Spleen (tissue), 13 donors: ENCODE measurements around the gene ENPP6. TPM values are rescaled to one million over a fixed set of nuclear protein-coding genes. Genes with fewer than 3 reads are reported as not detected.
A peak's percentile ranks its signal among the peaks of the same experiment; 100 is the strongest.

Experiments
- DNase-seq: peaks from one replicate; pipeline ENCODE4 v3.0.0-alpha.2; 2020
- H3K27ac ChIP-seq, 8 donors: fragments of 200-600 bp; sonication (generic) in 7 of 8; 1 replicate in 4 of 8; 2 replicates in 4 of 8; pipeline versions ENCODE4 v1.5.0 to v1.8.0; 2016 to 2021; ENCODE audit warnings: inconsistent platforms in 4 of 8, mild to moderate bottlenecking in 4 of 8, moderate library complexity in 1 of 8
- H3K27me3 ChIP-seq, 7 donors: fragments of 200-600 bp; sonication (generic) in 6 of 7; replicated peaks in 1 of 7; 1 replicate in 4 of 7; 2 replicates in 3 of 7; pipeline versions ENCODE4 v1.5.0 to v1.8.0; 2016 to 2021; ENCODE audit warnings: inconsistent platforms in 3 of 7, mild to moderate bottlenecking in 1 of 7
- H3K36me3 ChIP-seq, 6 donors: fragments of 200-600 bp; sonication (generic) in 5 of 6; 1 replicate in 4 of 6; 2 replicates in 2 of 6; pipeline versions ENCODE4 v1.5.0 to v1.8.0; 2016 to 2021; ENCODE audit warnings: inconsistent platforms in 2 of 6
- H3K4me1 ChIP-seq, 6 donors: fragments of 200-600 bp; sonication (generic) in 5 of 6; 1 replicate in 3 of 6; 2 replicates in 3 of 6; pipeline versions ENCODE4 v1.5.0 to v1.8.0; 2016 to 2021; ENCODE audit warnings: inconsistent platforms in 3 of 6
- H3K4me3 ChIP-seq, 8 donors: fragments of 200-600 bp; sonication (generic) in 7 of 8; 1 replicate in 4 of 8; 2 replicates in 4 of 8; pipeline versions ENCODE4 v1.5.0 to v1.8.0; 2016 to 2021; ENCODE audit warnings: inconsistent platforms in 4 of 8, mild to moderate bottlenecking in 4 of 8, moderate library complexity in 2 of 8
- H3K9me3 ChIP-seq, 8 donors: fragments of 200-600 bp; sonication (generic) in 7 of 8; 1 replicate in 4 of 8; 2 replicates in 4 of 8; pipeline versions ENCODE4 v1.5.0 to v1.8.0; 2016 to 2021; ENCODE audit warnings: inconsistent platforms in 4 of 8
- CTCF ChIP-seq, 11 experiments: fragments of 200-600 bp in 7 of 11; fragments of 450-650 bp in 4 of 11; sonication (generic) in 4 of 11; IDR thresholded peaks in 8 of 11; conservative IDR thresholded peaks in 3 of 11; 1 replicate in 7 of 11; 2 replicates in 4 of 11; pipeline versions ENCODE4 v1.4.0 to v1.8.0; 2016 to 2021; ENCODE audit warnings: antibody characterized with exemption in 11 of 11, inconsistent platforms in 4 of 11, mild to moderate bottlenecking in 1 of 11
- POLR2A ChIP-seq, 3 donors: fragments of 450-650 bp; IDR thresholded peaks; one replicate each; pipeline ENCODE4 v1.5.1; 2017; ENCODE audit warnings: antibody characterized with exemption in 3 of 3, mild to moderate bottlenecking in 1 of 3
- POLR2AphosphoS5 ChIP-seq, 3 donors: sonication (generic); formaldehyde crosslinking; IDR thresholded peaks; one replicate each; pipeline ENCODE4 v1.5.1; 2017; ENCODE audit warnings: antibody characterized with exemption in 3 of 3
- WGBS, 5 donors: extraction: QIAGEN DNeasy Blood & Tissue Kit in 3 of 5; methylation state at CpG; one replicate each; pipeline versions ENCODE4 v1.1.5 to v1.1.7; 2013 to 2018; 5-methylcytosine and 5-hydroxymethylcytosine counted together
- intact Hi-C: fragments of 100-400 bp; cut with DNase I; formaldehyde crosslinking; loops from one replicate; pipeline ENCODE4 v1.15.0; 2023; ENCODE audit warnings: low total_unique reads
- long read RNA-seq, 2 donors: transcript quantifications; one replicate each; lab custom pipeline, GENCODE V29; 2026
- polyA plus RNA-seq, 3 donors: library from polyadenylated mRNA; stranded (reverse); fragments of 200-250 nt; gene quantifications; one replicate each; pipeline ENCODE4 v1.2.1, GENCODE V29; 2013
- total RNA-seq, 7 donors: library from RNA; depleted of rRNA in 3 of 7; stranded (reverse); fragments of >200 nt in 3 of 7; fragmentation: NEBNext Ultra II Directional in 4 of 7; extraction: Animal tissue kit (Norgen Biotek cat#: 25700) in 4 of 7; gene quantifications; one replicate each; pipeline versions ENCODE4 v1.1.0 to v1.2.1, GENCODE V29; 2016 to 2021
- donor health status: healthy with polysubstance abuse.
- donor health status: DM: no; HTN: no; CAD: no; lungs with moderate emphysema.
- donor health status: DM: no; HTN: no; CAD: no.
- donor health status: Bipolar disorder and iron deficiency.
- donor health status: healthy.
- donor health status: DM: no; HTN: no; CAD: no.
- donor health status: DM: yes; HTN: yes; CAD: no.

The ENPP6 gene
- 1 to 10 TPM in 5 of 7 donors, under 1 TPM in 2; 0.74 to 2.4 (median 1.2) TPM for total RNA-seq
- 1 to 10 TPM in 1 of 3 donors, under 1 TPM in 2; 0.23 to 1.3 (median 0.33) TPM for polyA plus RNA-seq
- long read RNA-seq, donor 1: 0 reads
- long read RNA-seq, donor 2: 0 reads

- 44 to 79% (median 74%) methylated on average over 8 of the region's 8 CpGs for WGBS, 5 donors
- Histone ChIP-seq H3K4me1 (no peaks in the 10 kb centered on the region), H3K4me3 (no peak within 1 kb of the TSS), H3K27me3 (peaks cover 0 to 7% (median 0%) of the 10 kb centered on the region in 7 donors), H3K9me3 (peaks cover 0 to 6% (median 2%) of the 10 kb centered on the region in 8 donors), H3K36me3 (no peaks in the 10 kb centered on the region), H3K27ac (no peak within 1 kb of the TSS)
- intact Hi-C loops: no loop called here
- TF ChIP-seq CTCF (IDR thresholded peaks at IDR 0.05 in 8 of 11, conservative IDR thresholded peaks at IDR 0.05 in 3 of 11) (no peak), POLR2A (IDR thresholded peaks at IDR 0.05) (no peak), POLR2AphosphoS5 (IDR thresholded peaks at IDR 0.05) (no peak)
- DNase-seq: no peak
Observed at GRCh38 chr4:184217634-184218033, at the start of gene ENPP6. Gene ENPP6 (minus strand): TSS chr4:184217873. CDS start chr4:184217819, 54 bp downstream.

GRCh38 chr4:184267206-184267608 is 49.5 kb upstream of the ENPP6 start:
- peaks cover 0 to 6% (median 0%) of the 10 kb centered on the region in 8 donors for H3K9me3 ChIP-seq
- peaks cover 3 to 60% (median 47%) of the 10 kb centered on the region in 6 donors for H3K4me1 ChIP-seq
- TF ChIP-seq POLR2AphosphoS5 (IDR thresholded peaks at IDR 0.05): no peak
- TF ChIP-seq POLR2A (IDR thresholded peaks at IDR 0.05): no peak
- no peak for TF ChIP-seq CTCF (IDR thresholded peaks at IDR 0.05 in 8 of 11, conservative IDR thresholded peaks at IDR 0.05 in 3 of 11)
- peak overlapping the region; percentile 73 to 95 (median 92) for H3K27ac ChIP-seq
- intact Hi-C loops: loop anchor here (5.0 to 10.0 kb wide), 3 partner anchors 208 to 458 kb away; partner anchors contain the start of gene IRF2
- H3K4me3 ChIP-seq: peak overlapping the region in 1 of 8 donors; percentile 64
- H3K27me3 ChIP-seq: no peaks in the 10 kb centered on the region
- H3K36me3 ChIP-seq: no peaks in the 10 kb centered on the region
- no peak for DNase-seq
- 47 to 64% (median 57%) methylated on average over 1 of the region's 1 CpG for WGBS, 5 donors

DNA sequence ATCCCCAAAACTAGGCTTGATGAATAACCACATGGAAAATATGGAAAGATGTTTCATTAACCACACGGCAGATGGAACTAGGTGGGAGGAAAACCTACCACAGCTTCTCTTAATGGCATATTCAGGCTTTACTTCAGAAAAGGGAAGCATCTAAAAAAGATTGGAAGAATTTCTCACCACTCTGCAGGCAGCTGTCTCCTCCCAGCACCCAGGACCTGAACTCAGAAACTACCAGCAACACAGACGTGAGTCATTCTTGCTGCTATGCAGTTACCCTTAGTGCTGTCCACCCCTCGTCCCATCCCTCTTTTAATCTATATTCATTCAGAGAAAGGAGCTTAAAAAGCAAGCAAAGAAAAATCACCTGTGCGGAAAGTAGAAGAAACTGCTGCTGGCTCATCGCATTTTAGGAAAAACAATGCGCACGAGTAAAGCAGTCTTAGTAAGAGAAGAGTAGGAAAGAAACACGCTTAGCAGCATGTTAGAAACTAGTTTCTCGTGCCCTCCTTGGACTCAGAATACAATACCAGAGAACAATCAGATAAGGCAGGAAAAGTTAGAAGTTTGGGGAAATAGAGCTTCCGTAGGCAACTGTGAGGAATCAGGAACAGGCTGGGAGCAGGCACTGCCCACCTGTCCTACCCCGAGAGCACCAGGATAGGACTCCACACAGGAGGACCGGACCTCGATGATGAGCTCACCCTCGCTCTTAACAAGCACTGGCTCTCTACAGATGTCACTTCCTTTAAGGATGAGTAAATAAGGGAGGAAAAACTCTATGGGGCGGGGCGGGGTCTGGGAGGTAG is 48.1 kb upstream of the ENPP6 start:
- no peak for DNase-seq
- Histone ChIP-seq H3K36me3 (no peaks in the 10 kb centered on the region), H3K4me3 (peak overlapping the region in 3 of 8 donors; percentile 1 to 34 (median 26)), H3K27me3 (no peaks in the 10 kb centered on the region), H3K9me3 (peaks cover 0 to 6% (median 0%) of the 10 kb centered on the region in 8 donors), H3K27ac (peak overlapping the region; percentile 40 to 95 (median 77)), H3K4me1 (peaks cover 3 to 60% (median 47%) of the 10 kb centered on the region in 6 donors)
- WGBS, 5 donors: 50 to 68% (median 59%) methylated on average over 16 of the region's 16 CpGs
- TF ChIP-seq CTCF (IDR thresholded peaks at IDR 0.05 in 8 of 11, conservative IDR thresholded peaks at IDR 0.05 in 3 of 11) (peak in 1 of 11 experiments; percentile 11), POLR2AphosphoS5 (IDR thresholded peaks at IDR 0.05) (peak in 2 of 3 donors; percentile 78 to 79), POLR2A (IDR thresholded peaks at IDR 0.05) (peak in 1 of 3 donors; percentile 28)
- intact Hi-C loops: loop anchor here (5.0 to 10.0 kb wide), 3 partner anchors 209 to 459 kb away; partner anchors contain the start of gene IRF2
